Natural killer cell (primary cell): ENCODE results near the gene ULK1. TPM values are rescaled to one million over a fixed set of nuclear protein-coding genes. Genes with fewer than 3 reads are reported as not detected.
A peak's percentile ranks its signal among the peaks of the same experiment; 100 is the strongest.

Experiments
- ATAC-seq, 3 donors: fragments of 150-1000 bp in 2 of 3; fragments of 200-7000 bp in 1 of 3; cut with Tn5 transposase; 1 replicate in 1 of 3; 2 replicates in 2 of 3; pipeline ENCODE4 v1.10.0; 2021; ENCODE audit warnings: mild to moderate bottlenecking in 2 of 3, moderate library complexity in 2 of 3
- DNase-seq, 2 donors: peaks; one replicate each; pipeline versions ENCODE4 v3.0.0 to v3.0.0-alpha.2; 2013 to 2021; ENCODE audit warnings: mixed read lengths in 1 of 2
- H3K27ac ChIP-seq: one replicate; pipeline ENCODE4 v1.5.1; 2013; ENCODE audit warnings: mild to moderate bottlenecking, low read length
- H3K27me3 ChIP-seq: one replicate; pipeline ENCODE4 v1.6.1; 2013; ENCODE audit warnings: low read length; ENCODE audit not compliant: control insufficient read depth, insufficient read depth
- H3K36me3 ChIP-seq: one replicate; pipeline ENCODE4 v1.6.1; 2013; ENCODE audit warnings: low read length; ENCODE audit not compliant: control insufficient read depth, insufficient read depth
- H3K4me1 ChIP-seq: one replicate; pipeline ENCODE4 v1.6.1; 2013; ENCODE audit warnings: low read length; ENCODE audit not compliant: control insufficient read depth, insufficient read depth
- H3K4me3 ChIP-seq: one replicate; pipeline ENCODE4 v1.5.1; 2013; ENCODE audit warnings: low read length
- H3K9me3 ChIP-seq: one replicate; pipeline ENCODE4 v1.6.1; 2013; ENCODE audit warnings: low read length; ENCODE audit not compliant: control insufficient read depth, insufficient read depth
- H3K27ac Mint-ChIP-seq, 2 donors: one replicate each; pipeline ENCODE4 v1.8.0; 2022; ENCODE audit warnings: mild to moderate bottlenecking in 2 of 2, mixed read lengths in 2 of 2, moderate library complexity in 1 of 2
- H3K27me3 Mint-ChIP-seq, 2 donors: one replicate each; pipeline ENCODE4 v1.8.0; 2022; ENCODE audit warnings: low read depth in 2 of 2, mixed read lengths in 2 of 2
- H3K36me3 Mint-ChIP-seq: one replicate; pipeline ENCODE4 v1.8.0; 2022; ENCODE audit warnings: mixed read lengths
- H3K4me1 Mint-ChIP-seq, 2 donors: one replicate each; pipeline ENCODE4 v1.8.0; 2022; ENCODE audit warnings: mixed read lengths in 2 of 2
- H3K4me3 Mint-ChIP-seq: one replicate; pipeline ENCODE4 v1.8.0; 2022; ENCODE audit warnings: mild to moderate bottlenecking, moderate library complexity, mixed read lengths
- H3K9me3 Mint-ChIP-seq, 2 donors: one replicate each; pipeline ENCODE4 v1.8.0; 2022; ENCODE audit warnings: mixed read lengths in 2 of 2
- CTCF ChIP-seq: fragments of 200-600 bp; IDR thresholded peaks from one replicate; pipeline ENCODE4 v1.8.0; 2022; ENCODE audit warnings: antibody characterized with exemption
- WGBS: methylation state at CpG from one replicate; pipeline ENCODE4 v1.1.7; 2013; ENCODE audit warnings: missing lambda C conversion rate; ENCODE audit not compliant: insufficient coverage; 5-methylcytosine and 5-hydroxymethylcytosine counted together
- intact Hi-C: fragments of 100-400 bp; cut with micrococcal nuclease; formaldehyde crosslinking; loops from one replicate; pipeline ENCODE4 v1.14.2; 2022
- total RNA-seq, 4 donors: library from RNA; stranded (reverse); fragments of 120-200 nt in 1 of 4; gene quantifications; one replicate each; pipeline versions ENCODE4 v1.2.3 to v1.2.4, GENCODE V29; 2013 to 2022

The ULK1 gene
- total RNA-seq, result 100 to 1,000 TPM in 2 of 3 donors, 10 to 100 TPM in 1; 99.1 to 142 (median 123) TPM
- 8.5 TPM for total RNA-seq (2013)

- Histone ChIP-seq H3K36me3 (no peaks in the 10 kb centered on the region), H3K4me1 (peaks cover 21% of the 10 kb centered on the region), H3K27me3 (no peaks in the 10 kb centered on the region), H3K27ac (peak within 1 kb of the TSS; percentile 50), H3K9me3 (no peaks in the 10 kb centered on the region), H3K4me3 (peak within 1 kb of the TSS; percentile 52)
- H3K4me1 Mint-ChIP-seq, result peaks cover 0 to 27% of the 10 kb centered on the region in 2 donors
- peak within 1 kb of the TSS; percentile 77 to 92 for H3K27ac Mint-ChIP-seq
- H3K9me3 Mint-ChIP-seq, result no peaks in the 10 kb centered on the region
- peaks cover 2 to 6% of the 10 kb centered on the region in 2 donors for H3K27me3 Mint-ChIP-seq
- WGBS, result 0% methylated on average over 56 of the region's 64 CpGs
- intact Hi-C loops, result no loop called here
- no peaks in the 10 kb centered on the region for H3K36me3 Mint-ChIP-seq
- peak within 1 kb of the TSS; percentile 88 for H3K4me3 Mint-ChIP-seq
- DNase-seq (peak; percentile 95), ATAC-seq (peak; percentile 77 to 87 (median 78))
- TF ChIP-seq CTCF, result no peak
Measured at GRCh38 chr12:131894313-131894860, at the start of gene ULK1. TSS of gene ULK1 (plus strand) at chr12:131894622. CDS start at chr12:131895002, 380 bp downstream.

GRCh38 chr12:131844656-131845055 is 49.8 kb upstream of the ULK1 start:
- H3K4me1 Mint-ChIP-seq, result no peaks in the 10 kb centered on the region
- H3K27ac Mint-ChIP-seq, result no peak overlapping the region
- no peak overlapping the region for H3K4me3 ChIP-seq
- H3K27me3 Mint-ChIP-seq, result no peaks in the 10 kb centered on the region
- H3K36me3 ChIP-seq, result no peaks in the 10 kb centered on the region
- no peak for DNase-seq
- H3K27me3 ChIP-seq, result no peaks in the 10 kb centered on the region
- no peak overlapping the region for H3K4me3 Mint-ChIP-seq
- H3K9me3 Mint-ChIP-seq, result no peaks in the 10 kb centered on the region
- no peak overlapping the region for H3K27ac ChIP-seq
- H3K9me3 ChIP-seq, result no peaks in the 10 kb centered on the region
- 94% methylated on average over 25 of the region's 25 CpGs for WGBS
- no peaks in the 10 kb centered on the region for H3K4me1 ChIP-seq
- intact Hi-C loops, result no loop called here
- no peak for TF ChIP-seq CTCF
- H3K36me3 Mint-ChIP-seq, result no peaks in the 10 kb centered on the region
- no peak for ATAC-seq

GRCh38 chr12:131845121-131845520 is 49.3 kb upstream of the ULK1 start:
- Histone ChIP-seq H3K36me3 (no peaks in the 10 kb centered on the region), H3K4me3 (no peak overlapping the region), H3K9me3 (no peaks in the 10 kb centered on the region), H3K4me1 (no peaks in the 10 kb centered on the region), H3K27ac (no peak overlapping the region), H3K27me3 (no peaks in the 10 kb centered on the region)
- Mint-ChIP-seq H3K4me1 (no peaks in the 10 kb centered on the region), H3K4me3 (no peak overlapping the region), H3K9me3 (no peaks in the 10 kb centered on the region), H3K36me3 (no peaks in the 10 kb centered on the region), H3K27ac (no peak overlapping the region), H3K27me3 (no peaks in the 10 kb centered on the region)
- DNase-seq (no peak), ATAC-seq (no peak)
- intact Hi-C loops, result no loop called here
- TF ChIP-seq CTCF, result no peak
- 94% methylated on average over 29 of the region's 29 CpGs for WGBS

GRCh38 chr12:131847456-131847855 is 47.0 kb upstream of the ULK1 start:
- no peak for TF ChIP-seq CTCF
- no peaks in the 10 kb centered on the region for H3K4me1 Mint-ChIP-seq
- intact Hi-C loops, result no loop called here
- DNase-seq, result no peak
- no peaks in the 10 kb centered on the region for H3K9me3 Mint-ChIP-seq
- Histone ChIP-seq H3K27me3 (no peaks in the 10 kb centered on the region), H3K27ac (no peak overlapping the region), H3K4me1 (peaks cover 4% of the 10 kb centered on the region), H3K9me3 (no peaks in the 10 kb centered on the region), H3K4me3 (no peak overlapping the region), H3K36me3 (no peaks in the 10 kb centered on the region)
- 80% methylated on average over 10 of the region's 10 CpGs for WGBS
- H3K4me3 Mint-ChIP-seq, result no peak overlapping the region
- H3K27me3 Mint-ChIP-seq, result no peaks in the 10 kb centered on the region
- ATAC-seq, result no peak
- H3K27ac Mint-ChIP-seq, result no peak overlapping the region
- H3K36me3 Mint-ChIP-seq, result no peaks in the 10 kb centered on the region
